Keratinocyte (primary cell): Measurements from ENCODE around the gene SDE2. TPM values are rescaled to one million over a fixed set of nuclear protein-coding genes. Genes with fewer than 3 reads are reported as not detected.
"Not testable (repeated sequence)": the region's sequence is repeated elsewhere in the genome, so short reads cannot be mapped to it uniquely, and the experiment has no call there.

Experiments used
- DNase-seq: peaks from one replicate; pipeline ENCODE4 v3.0.0-alpha.2; 2011; ENCODE audit warnings: low read depth, missing footprints, low spot score
- FAIRE-seq: peaks from 2 replicates; lab custom pipeline; 2011; peaks lifted over from hg19 to GRCh38; lab: Jason Lieb, UNC
- H2AFZ ChIP-seq: 2 replicates; pipeline ENCODE4 v1.6.0; 2012; ENCODE audit warnings: low read length, control low read depth, inconsistent platforms; ENCODE audit not compliant: control insufficient read depth
- H3K27ac ChIP-seq: 2 replicates; pipeline ENCODE4 v1.5.1; 2011; ENCODE audit warnings: low read length; ENCODE audit not compliant: control insufficient read depth, insufficient read depth
- H3K27me3 ChIP-seq: 3 replicates; pipeline ENCODE4 v1.6.0; 2011; ENCODE audit warnings: low read length; ENCODE audit not compliant: control insufficient read depth, insufficient read depth; ENCODE audit errors: extremely low read depth
- H3K36me3 ChIP-seq, 2 experiments: 2 replicates in 1 of 2; 3 replicates in 1 of 2; pipeline ENCODE4 v1.5.1; 2011; ENCODE audit warnings: low read length in 2 of 2, mild to moderate bottlenecking in 1 of 2; ENCODE audit not compliant: control insufficient read depth in 2 of 2, insufficient read depth in 2 of 2; ENCODE audit errors: extremely low read depth in 1 of 2
- H3K4me1 ChIP-seq: 3 replicates; pipeline ENCODE4 v1.5.1; 2011; ENCODE audit warnings: low read length; ENCODE audit not compliant: control insufficient read depth, insufficient read depth; ENCODE audit errors: extremely low read depth
- H3K4me2 ChIP-seq: 3 replicates; pipeline ENCODE4 v1.6.0; 2011; ENCODE audit warnings: low read depth, low read length; ENCODE audit not compliant: control insufficient read depth, insufficient read depth; ENCODE audit errors: extremely low read depth
- H3K4me3 ChIP-seq, 3 experiments: fragments of 200-600 bp in 1 of 3; sonication (generic) in 1 of 3; 2 replicates in 2 of 3; 3 replicates in 1 of 3; pipeline ENCODE4 v1.5.1; 2011 to 2016; ENCODE audit warnings: low read length in 3 of 3, mild to moderate bottlenecking in 3 of 3, control low read depth in 2 of 3, inconsistent platforms in 1 of 3, low read depth in 1 of 3, mixed read lengths in 1 of 3, mixed run types in 1 of 3, moderate library complexity in 1 of 3; ENCODE audit not compliant: control insufficient read depth in 2 of 3, insufficient read depth in 2 of 3; ENCODE audit errors: extremely low read depth in 1 of 3
- H3K79me2 ChIP-seq: 2 replicates; pipeline ENCODE4 v1.6.0; 2012; ENCODE audit warnings: low read length; ENCODE audit not compliant: control insufficient read depth, insufficient read depth
- H3K9ac ChIP-seq: 3 replicates; pipeline ENCODE4 v1.6.0; 2011; ENCODE audit warnings: low read length; ENCODE audit not compliant: control insufficient read depth, insufficient read depth; ENCODE audit errors: extremely low read depth
- H3K9me1 ChIP-seq: 3 replicates; pipeline ENCODE4 v1.6.0; 2011; ENCODE audit warnings: low read length; ENCODE audit not compliant: control insufficient read depth, insufficient read depth; ENCODE audit errors: extremely low read depth
- H3K9me3 ChIP-seq: 2 replicates; pipeline ENCODE4 v1.5.1; 2012; ENCODE audit warnings: low read depth, low read length; ENCODE audit not compliant: control insufficient read depth
- H4K20me1 ChIP-seq: 3 replicates; pipeline ENCODE4 v1.6.0; 2011; ENCODE audit warnings: low read length; ENCODE audit not compliant: control insufficient read depth, insufficient read depth; ENCODE audit errors: extremely low read depth
- CTCF ChIP-seq, 3 experiments: IDR thresholded peaks in 1 of 3; conservative IDR thresholded peaks in 1 of 3; optimal IDR thresholded peaks in 1 of 3; 2 replicates in 2 of 3; 3 replicates in 1 of 3; pipeline versions ENCODE3 to v1.5.1; 2011; ENCODE audit warnings: low read length in 3 of 3, mild to moderate bottlenecking in 3 of 3, moderate library complexity in 2 of 3, control low read depth in 1 of 3, inconsistent platforms in 1 of 3; ENCODE audit not compliant: insufficient read depth in 2 of 3; ENCODE audit errors: extremely low read depth in 1 of 3
- EZH2 ChIP-seq: IDR thresholded peaks from one replicate; pipeline ENCODE4 v1.6.1; 2012; ENCODE audit warnings: inconsistent platforms, mild to moderate bottlenecking, low read length, moderate library complexity
- dilution Hi-C: fragments of 300-500 bp; cut with MboI; formaldehyde crosslinking; loops from one replicate; pipeline ENCODE4 v1.7.0; 2020; ENCODE audit warnings: low sequenced_read_pairs; ENCODE audit not compliant: extremely low pct_ligation_motif_present
- polyA plus RNA-seq, 5 experiments: library from polyadenylated mRNA; depleted of rRNA in 3 of 5; stranded (reverse) in 3 of 5; stranded (forward) in 1 of 5; unstranded in 1 of 5; fragments of >200 nt; gene quantifications; 1 replicate in 1 of 5; 2 replicates in 3 of 5; 3 replicates in 1 of 5; pipeline versions ENCODE4 v1.2.1 to v1.2.3, GENCODE V29; 2011 to 2012; ENCODE audit warnings: missing spikeins in 2 of 5, low read depth in 1 of 5, low replicate concordance in 1 of 5

Gene SDE2
- polyA plus RNA-seq, 1 donor (not counting 4 experiments of a cell fraction or from before 2014, with no cell fraction given) = 15.9 TPM

GRCh38 chr1:225979421-225979820 is 19.7 kb downstream of the SDE2 start:
- Histone ChIP-seq H3K9me3 (no peaks in the 10 kb centered on the region), H3K27me3 (no peaks in the 10 kb centered on the region), H3K9ac (no peak overlapping the region), H2AFZ (no peak overlapping the region), H3K4me1 (no peaks in the 10 kb centered on the region), H3K27ac (no peak overlapping the region), H3K4me3 (no peak overlapping the region), H3K36me3 (peaks cover 4 to 15% of the 10 kb centered on the region in 2 experiments), H3K79me2 (no peaks in the 10 kb centered on the region), H3K4me2 (no peak overlapping the region), H4K20me1 (no peaks in the 10 kb centered on the region), H3K9me1 (no peaks in the 10 kb centered on the region)
- dilution Hi-C loops = loop anchor here (25.0 kb wide), 1 partner anchor 517 kb away; no protein-coding TSS in a partner anchor
- no peak for DNase-seq
- TF ChIP-seq EZH2 = no peak
- no peak for TF ChIP-seq CTCF (optimal IDR thresholded peaks at IDR 0.05 in 1 of 3, IDR thresholded peaks at IDR 0.05 in 1 of 3, conservative IDR thresholded peaks at IDR 0.05 in 1 of 3; ENCODE audit: extremely low read depth in 1 of 3, insufficient read depth in 2 of 3, low read length in 3 of 3)
- FAIRE-seq = no peak

- no peaks in the 10 kb centered on the region for H3K9me3 ChIP-seq
- no peak for TF ChIP-seq EZH2
- peak in 1 of 3 experiments; percentile 19 for TF ChIP-seq CTCF (optimal IDR thresholded peaks at IDR 0.05 in 1 of 3, IDR thresholded peaks at IDR 0.05 in 1 of 3, conservative IDR thresholded peaks at IDR 0.05 in 1 of 3; ENCODE audit: extremely low read depth in 1 of 3, insufficient read depth in 2 of 3, low read length in 3 of 3)
Observed at GRCh38 chr1:225977937-225978748, 21.0 kb downstream of the SDE2 start.

GRCh38 chr1:225975146-225975545 is 24.0 kb downstream of the SDE2 start:
- FAIRE-seq, H3K4me3 ChIP-seq, H3K27me3 ChIP-seq, H4K20me1 ChIP-seq, H3K9me1 ChIP-seq, H3K27ac ChIP-seq, H3K79me2 ChIP-seq, H3K4me2 ChIP-seq, H3K9ac ChIP-seq, H3K4me1 ChIP-seq, H3K36me3 ChIP-seq, DNase-seq, H3K9me3 ChIP-seq, H2AFZ ChIP-seq: not testable (repeated sequence)
- dilution Hi-C loops = loop anchor here (25.0 kb wide), 1 partner anchor 513 kb away; no protein-coding TSS in a partner anchor

More at GRCh38 chr1:225977937-225978748, 21.0 kb downstream of the SDE2 start:
- Histone ChIP-seq H3K4me2 (no peak overlapping the region), H3K36me3 (peaks cover 4 to 15% of the 10 kb centered on the region in 2 experiments), H3K4me1 (no peaks in the 10 kb centered on the region), H3K9ac (no peak overlapping the region), H2AFZ (no peak overlapping the region), H3K9me1 (no peaks in the 10 kb centered on the region), H3K27me3 (no peaks in the 10 kb centered on the region), H3K4me3 (no peak overlapping the region), H3K27ac (no peak overlapping the region), H3K79me2 (no peaks in the 10 kb centered on the region), H4K20me1 (no peaks in the 10 kb centered on the region)
- no peak for DNase-seq
- FAIRE-seq = no peak
- dilution Hi-C loops = loop anchor here (25.0 kb wide), 1 partner anchor 516 kb away; no protein-coding TSS in a partner anchor
